Stimulated activated CD4-positive, alpha-beta T cell treated with anti-CD3 and anti-CD28 coated beads, Interleukin-15, amount 100 ng/mL, for 48 hours (primary cell): Measurements from ENCODE around the gene TUBB3.
"Not testable (repeated sequence)": the region's sequence is repeated elsewhere in the genome, so short reads cannot be mapped to it uniquely, and the experiment has no call there.

Experiments used
- DNase-seq, 2 donors: peaks; one replicate each; pipeline ENCODE4 v3.0.0-alpha.2; 2020; ENCODE audit warnings: low read depth in 2 of 2

Gene TUBB3

GRCh38 chr16:89922884-89923639 lies at the start of gene TUBB3:
TUBB3 (plus strand) TSS chr16:89923342; CDS start chr16:89923402, 60 bp downstream.
- no peak for DNase-seq

- DNase-seq: peak; percentile 96 to 98
Measured at GRCh38 chr16:89873972-89874689, 49.0 kb upstream of the TUBB3 start.

DNA sequence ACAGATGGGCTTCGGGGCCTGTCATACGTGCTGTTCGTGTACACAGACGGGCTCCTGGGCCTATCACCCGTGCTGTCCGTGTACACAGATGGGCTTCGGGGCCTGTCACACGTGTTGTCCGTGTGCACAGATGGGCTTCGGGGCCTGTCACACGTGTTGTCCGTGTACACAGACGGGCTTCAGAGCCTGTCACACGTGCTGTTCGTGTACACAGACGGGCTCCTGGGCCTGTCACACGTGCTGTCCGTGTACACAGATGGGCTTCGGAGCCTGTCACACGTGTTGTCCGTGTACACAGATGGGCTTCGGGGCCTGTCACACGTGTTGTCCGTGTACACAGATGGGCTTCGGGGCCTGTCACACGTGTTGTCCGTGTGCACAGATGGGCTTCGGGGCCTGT lies 44.0 kb upstream of the TUBB3 start:
- DNase-seq: not testable (repeated sequence)

GRCh38 chr16:89880477-89881367 lies 42.4 kb upstream of the TUBB3 start:
- DNase-seq: no peak

DNA sequence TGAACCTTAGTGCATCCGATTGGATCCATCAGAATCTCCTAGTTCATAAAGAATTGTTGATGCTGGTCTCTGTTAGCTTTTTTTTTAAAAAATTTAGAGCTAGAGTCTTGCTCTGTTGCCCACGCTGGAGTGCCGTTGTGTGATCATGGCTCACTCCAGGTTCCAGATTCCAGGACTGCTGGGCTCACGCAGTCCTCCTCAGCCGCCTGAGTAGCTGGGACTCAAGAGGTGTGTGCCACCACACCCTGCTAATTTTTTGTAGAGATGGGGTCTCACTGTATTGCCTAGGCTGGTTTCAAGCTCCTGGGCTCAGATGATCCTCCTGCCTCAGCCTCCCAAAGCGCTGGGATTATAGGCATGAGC lies 41.8 kb upstream of the TUBB3 start:
- DNase-seq: no peak

DNA sequence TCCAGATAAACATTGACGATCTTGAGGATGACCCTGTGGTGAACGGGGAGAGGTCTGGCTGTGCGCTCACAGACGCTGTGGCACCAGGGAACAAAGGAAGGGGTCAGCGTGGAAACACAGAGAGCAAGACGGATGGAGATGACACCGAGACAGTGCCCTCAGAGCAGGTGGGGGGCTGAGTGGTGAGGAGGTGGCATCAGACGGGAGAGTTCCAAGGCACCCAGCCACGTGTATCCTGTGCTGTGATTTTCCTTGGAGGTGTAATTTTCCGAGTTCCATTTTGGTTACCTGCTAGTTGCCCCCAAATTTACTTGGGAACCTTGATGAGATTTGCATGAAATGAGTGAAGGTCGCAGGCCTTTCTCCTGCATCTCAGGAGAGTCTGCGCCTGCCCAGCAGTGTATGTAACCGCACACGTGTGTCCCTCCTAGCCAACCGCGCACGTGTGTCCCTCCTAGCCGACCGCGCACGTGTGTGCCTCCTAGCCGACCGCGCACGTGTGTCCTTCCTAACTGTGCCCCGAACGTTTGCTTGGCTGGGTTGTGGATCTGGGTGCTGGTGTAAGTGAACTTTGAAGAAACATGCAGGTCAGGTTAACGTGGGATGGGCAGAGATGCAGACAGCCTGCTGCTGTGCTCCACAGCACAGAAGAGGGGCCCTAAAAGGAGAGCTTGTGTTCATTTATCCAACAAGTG lies 39.6 kb upstream of the TUBB3 start:
- no peak for DNase-seq

DNA sequence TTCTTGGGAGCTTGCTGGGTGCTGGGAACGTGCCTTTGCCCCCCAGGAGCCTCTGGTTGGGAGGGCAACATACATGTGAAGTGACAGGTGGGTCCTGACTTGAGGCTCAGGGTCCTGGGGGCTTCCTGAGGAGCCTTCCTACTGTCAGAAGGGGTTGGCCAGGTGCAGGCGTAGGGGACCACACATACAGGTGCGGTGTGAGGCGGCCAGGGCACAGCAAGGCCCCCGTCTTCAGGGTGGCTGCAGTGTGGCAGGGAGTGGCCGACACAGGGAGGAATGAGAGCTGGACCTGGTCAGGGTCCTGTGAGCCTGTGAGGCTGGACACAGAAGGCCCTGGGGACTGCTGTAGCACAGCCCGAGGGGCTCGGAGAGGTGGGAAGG lies 39.1 kb upstream of the TUBB3 start:
- DNase-seq: no peak

DNA sequence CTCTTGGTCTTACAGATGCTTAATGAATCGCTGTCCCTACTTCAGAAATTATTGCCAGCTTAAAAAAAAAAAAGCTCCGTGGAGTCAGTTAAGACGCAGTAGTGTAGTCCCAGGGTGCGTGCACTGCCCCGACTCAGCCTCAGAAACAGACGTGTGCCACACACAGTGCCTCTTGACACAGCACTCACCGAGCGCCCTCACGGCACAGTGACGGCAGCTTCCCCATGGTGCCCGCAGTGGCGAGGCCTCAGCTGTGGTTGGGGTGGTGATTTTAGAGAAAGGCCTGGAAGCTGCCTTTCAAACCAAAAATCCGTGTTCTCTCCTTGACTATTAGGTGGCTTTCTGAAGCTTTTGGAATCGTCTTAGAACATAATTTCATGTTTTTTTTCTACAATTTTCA lies 35.9 kb upstream of the TUBB3 start:
- DNase-seq: no peak

DNA sequence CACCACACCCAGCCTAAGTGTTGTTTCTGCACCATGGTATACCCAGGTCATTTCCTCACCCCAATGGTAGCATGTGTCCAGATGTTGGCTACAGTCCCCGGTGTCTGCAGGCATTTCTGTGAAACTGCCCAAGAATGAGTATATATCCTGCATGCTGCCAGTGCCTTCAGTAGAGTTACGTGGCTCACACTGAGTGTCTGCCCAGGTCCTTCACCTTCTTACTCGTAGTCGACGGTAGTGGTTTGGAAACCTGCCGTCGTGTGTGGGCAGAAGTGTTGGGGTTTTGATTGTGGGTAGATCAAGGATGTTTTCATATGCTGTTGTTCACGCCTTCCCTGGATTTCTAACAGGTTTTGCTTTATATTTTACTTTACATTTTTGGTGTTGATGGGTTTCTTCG lies 32.9 kb upstream of the TUBB3 start:
- peak; percentile 31 to 40 for DNase-seq

- no peak for DNase-seq
Measured at GRCh38 chr16:89890886-89891657, 32.1 kb upstream of the TUBB3 start.

DNA sequence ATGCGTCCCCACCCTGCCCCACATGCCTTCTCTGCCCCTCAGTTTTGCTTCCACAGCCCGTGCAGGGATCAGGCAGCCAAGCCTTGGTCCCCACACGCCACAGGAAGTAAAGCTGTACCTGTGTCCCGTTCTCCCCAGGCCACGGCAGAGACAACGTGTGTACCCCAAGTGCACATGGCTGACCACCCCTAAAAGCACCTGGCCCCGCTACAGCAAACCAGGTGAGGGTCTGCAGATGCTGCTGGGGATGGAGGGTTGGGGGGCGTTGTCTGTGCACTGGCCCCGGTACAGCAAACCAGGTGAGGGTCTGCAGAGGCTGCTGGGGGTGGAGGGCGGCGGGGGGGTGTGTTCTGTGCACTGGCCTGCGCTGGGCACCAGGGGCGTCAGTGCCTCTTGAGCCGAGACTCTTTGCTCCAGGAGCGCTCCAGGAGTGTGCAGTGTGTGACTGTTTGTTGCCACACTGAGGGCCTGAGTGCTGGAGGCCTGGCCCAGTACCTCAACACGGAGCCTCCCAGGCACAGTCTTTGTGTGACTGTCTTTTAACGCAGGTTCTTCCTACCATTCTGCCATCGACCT lies 31.0 kb upstream of the TUBB3 start:
- no peak for DNase-seq

DNA sequence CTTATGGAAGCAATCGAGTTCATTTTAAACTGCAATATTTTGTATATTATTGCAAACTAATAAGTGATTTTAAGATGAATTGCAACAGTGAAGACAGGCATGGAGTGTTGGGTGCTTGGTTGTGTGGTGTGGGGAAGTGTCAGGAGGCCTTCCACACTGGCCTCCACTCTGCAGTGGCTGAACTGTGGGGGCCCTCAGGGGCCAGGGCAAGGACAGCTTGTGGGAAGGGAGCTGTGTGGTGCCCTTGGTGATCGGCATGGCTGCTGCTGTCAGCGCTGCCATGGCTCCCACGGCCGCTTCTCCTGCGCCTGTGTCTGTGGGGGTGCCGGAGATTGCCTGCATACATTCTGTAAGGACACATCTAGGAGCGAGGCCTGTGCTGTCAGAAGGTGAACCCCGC lies 30.5 kb upstream of the TUBB3 start:
- DNase-seq: no peak

- no peak for DNase-seq
Measured at GRCh38 chr16:89893642-89894548, 29.2 kb upstream of the TUBB3 start.

DNA sequence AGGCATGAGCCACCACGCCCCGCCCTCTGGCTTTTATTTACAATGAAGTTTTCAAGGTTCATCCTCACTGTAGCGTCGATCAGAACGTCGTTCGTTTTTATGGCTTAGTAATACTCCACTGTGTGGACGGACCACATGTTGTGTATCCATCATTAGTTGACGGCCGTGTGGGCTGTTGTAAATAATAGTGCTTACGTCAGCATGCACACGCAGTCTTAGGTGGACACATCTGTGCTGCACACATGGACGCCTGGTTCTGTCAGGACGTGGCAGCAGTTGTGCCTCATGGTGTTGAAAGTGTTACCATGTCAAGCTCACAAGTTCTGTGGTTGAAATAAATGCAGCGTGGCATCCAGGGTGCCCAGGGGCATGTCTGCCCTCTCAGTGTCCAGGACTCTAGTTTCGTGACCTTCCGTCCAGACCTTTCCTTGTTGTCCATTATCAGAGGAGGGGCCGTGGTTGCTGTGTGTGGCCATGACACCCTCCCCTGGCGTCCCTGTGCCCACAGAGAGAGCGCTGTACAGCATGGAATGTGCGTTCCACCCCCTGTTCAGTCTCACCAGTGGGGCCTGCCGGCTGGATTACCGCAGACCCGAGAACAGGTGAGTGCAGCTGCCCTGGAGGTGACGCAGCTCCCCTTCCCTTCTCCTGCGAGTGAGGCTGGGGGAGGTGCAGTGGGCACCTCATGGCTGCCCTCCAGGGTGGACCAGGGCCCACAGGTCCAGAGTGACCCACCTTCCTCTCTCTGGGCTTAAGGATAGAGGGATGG lies 27.5 kb upstream of the TUBB3 start:
- DNase-seq: no peak

- DNase-seq: no peak
Measured at GRCh38 chr16:89897204-89897603, 25.9 kb upstream of the TUBB3 start.

DNA sequence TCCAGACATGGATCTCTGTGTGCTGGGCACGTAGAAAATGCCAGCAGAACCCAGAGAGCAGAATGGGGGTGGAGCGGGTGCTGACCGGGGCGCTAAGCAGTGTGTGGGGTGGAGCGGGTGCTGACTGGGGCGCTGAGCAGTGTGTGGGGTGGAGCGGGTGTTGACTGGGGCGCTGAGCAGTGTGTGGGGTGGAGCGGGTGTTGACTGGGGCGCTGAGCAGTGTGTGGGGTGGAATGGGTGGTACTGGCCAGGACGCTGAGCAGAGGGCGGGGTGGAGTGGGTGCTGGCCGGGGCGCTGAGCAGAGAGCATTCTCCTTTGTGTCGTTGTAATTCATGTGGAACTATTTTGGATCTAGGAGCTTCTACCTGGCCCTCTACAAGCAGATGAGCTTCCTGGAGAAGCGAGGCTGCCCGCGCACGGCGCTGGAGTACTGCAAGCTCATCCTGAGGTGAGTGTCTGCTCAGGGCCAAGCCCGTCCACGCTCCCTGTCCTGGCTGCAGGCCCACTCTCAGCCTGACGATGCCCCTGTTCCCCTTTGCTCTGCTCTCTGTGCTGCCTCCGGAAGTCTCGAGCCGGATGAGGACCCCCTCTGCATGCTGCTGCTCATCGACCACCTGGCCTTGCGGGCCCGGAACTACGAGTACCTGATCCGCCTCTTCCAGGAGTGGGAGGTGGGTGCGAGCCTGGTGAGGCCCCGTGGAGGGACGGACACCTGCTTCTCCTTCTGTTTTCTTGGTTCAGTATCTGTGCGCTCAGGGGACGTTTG lies 24.8 kb upstream of the TUBB3 start:
- DNase-seq: no peak

- no peak for DNase-seq
Measured at GRCh38 chr16:89899879-89900481, 23.2 kb upstream of the TUBB3 start.

DNA sequence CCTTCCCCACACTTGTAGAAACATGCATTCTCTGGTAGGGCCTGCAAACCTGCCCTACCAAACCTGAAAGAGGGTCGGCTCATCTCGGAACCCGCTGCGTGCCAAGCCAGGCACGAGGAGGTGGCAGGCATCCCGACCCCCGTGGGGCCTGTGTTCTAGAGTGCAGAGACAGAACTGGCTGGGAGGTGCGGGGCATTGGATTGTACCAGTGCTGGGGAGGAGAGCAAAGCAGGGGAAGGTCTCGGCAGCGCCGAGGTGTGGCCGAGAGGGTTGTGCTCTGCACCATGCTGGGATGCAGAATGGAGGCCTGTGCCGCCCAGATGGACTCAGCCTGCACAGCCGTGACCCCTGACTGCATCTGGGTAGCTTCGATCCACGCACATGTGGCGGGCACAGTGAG lies 22.3 kb upstream of the TUBB3 start:
- no peak for DNase-seq
